GM19372 (cell line): ENCODE measurements around the gene UQCR10.

Experiments
- ATAC-seq: cut with Tn5 transposase; IDR thresholded peaks from one replicate; pipeline ENCODE4 v1.9.1; 2021; ENCODE audit warnings: mild to moderate bottlenecking, low read depth, moderate library complexity; ENCODE audit not compliant: unreplicated experiment

UQCR10 gene

DNA sequence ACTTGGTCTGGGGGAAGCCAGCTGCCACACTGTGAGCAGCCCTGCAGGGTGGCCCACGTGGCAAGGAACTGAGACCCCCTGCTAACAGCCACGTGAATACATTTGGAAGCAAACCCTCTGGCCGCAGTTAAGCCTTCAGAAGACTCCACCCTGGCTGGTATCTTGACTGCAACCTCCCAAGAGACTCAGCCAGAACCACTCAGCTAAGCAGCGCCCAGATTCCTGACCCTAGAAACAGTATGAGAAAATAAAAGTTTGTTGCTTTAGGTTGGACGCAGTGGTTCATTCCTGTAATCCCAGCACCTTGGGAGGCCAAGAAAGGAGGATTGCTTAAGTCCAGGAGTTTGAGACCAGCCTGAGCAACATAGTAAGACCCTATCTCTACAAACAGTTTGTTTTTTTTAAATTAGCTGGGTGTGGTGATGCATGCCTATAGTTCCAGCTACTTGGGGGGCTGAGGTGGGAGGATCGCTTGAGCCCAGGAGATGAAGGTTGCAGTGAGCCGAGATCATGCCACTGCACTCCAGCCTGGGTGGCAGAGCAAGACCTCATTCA lies 9.0 kb upstream of the UQCR10 start:
- no peak for ATAC-seq

DNA sequence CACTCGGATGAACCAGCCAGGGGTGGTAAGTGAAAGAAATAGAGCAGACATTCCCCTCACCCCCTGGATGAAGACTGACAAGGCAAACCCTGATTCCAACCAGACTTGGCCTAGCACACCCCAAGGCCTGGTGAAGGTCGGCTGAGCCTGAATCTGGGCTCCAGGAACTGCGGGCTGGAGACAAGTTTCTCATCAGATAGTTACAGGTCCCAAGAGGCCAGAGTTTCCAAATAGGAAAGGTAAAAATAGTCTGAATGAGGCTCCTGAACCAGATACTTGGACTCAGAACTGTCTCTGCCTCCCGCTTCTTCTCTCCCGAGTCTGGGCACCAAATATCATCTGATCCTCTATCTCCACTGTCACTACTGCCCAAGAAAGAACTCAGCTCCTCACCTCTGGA lies 8.2 kb upstream of the UQCR10 start:
- ATAC-seq = no peak

DNA sequence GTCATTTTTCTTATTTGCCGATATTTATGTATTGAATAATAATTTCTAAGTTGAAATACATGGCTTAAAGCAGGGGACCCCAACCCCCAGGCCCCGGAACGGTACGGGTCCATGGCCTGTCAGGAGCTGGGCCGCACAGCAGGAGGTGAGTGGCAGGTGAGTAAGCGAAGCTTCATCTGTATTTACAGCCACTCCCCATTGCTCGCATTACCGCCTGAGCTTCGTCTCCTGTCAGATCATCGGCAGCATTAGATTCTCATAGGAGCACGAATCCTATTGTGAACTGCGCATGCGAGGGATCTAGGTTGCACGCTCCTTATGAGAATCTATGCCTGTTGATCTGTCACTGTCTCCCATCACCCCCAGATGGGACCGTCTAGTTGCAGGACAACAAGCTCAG lies 4.9 kb upstream of the UQCR10 start:
- no peak for ATAC-seq

DNA sequence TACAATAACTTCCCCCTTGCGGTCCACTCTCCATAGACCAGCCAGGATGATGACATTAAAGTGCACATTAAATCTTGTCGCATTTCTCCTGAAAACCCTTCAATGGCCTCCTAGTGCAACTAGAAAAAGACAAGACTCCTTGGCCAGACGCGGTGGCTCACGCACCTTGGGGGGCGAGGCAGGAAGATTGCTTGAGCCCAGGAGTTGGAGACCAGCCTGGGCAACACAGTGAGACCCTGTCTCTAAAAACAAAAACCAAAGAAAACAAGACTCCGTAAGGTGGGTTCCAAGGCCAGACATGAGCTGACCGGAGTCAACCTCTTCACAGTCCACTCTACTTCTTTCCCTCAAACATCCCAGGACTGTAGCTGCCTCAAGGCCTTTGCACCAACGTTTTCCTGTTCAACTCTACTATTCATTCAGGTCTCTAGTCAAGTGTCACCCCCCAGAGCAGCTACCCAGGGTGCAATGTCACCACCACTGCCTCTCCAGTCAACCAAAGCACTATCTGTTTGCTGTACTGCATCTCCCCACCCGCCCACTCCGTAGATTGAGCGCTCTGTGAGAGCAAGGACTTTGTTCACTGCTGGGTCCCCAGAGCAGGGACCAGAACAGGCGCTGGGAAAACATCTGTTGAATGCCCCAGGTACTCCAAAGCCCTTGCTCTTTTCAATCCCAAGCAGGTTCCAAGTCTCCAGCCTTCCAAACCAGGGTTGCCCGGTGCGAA lies 1.1 kb upstream of the UQCR10 start:
- ATAC-seq = no peak

DNA sequence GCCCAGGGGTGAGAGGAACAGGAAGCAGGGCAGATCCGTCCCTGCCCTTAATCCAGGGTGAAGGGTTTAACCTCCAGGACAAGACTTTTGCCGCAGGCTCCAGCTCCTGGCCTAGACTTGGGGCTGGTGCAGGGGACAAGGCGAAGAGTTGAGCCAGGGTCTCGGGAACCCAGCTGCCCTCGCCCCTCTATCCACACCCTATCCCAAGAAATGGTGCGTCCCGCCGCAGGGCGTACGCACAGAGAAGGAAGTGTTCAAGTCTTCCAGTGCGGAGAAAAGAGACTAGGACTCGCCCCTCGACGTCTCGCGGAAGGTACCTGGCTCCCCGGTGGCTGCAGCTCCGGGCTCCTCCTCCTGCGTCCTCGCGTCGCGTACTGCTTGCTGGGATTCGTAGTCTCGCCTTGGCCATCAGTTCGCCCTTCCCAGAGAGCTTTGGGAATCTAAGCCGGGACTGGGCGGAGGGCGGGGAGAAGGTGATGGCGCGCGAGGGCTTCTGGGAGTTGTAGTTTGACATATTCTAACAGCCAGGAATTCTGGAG lies 468 bp upstream of the UQCR10 start, which contains the start of gene ZMAT5:
Gene ZMAT5, minus strand, starts transcription at position 376 of the 539 bp plus-strand sequence. CDS start 18,463 bp downstream, outside the sequence.
- peak; percentile 85 for ATAC-seq

DNA sequence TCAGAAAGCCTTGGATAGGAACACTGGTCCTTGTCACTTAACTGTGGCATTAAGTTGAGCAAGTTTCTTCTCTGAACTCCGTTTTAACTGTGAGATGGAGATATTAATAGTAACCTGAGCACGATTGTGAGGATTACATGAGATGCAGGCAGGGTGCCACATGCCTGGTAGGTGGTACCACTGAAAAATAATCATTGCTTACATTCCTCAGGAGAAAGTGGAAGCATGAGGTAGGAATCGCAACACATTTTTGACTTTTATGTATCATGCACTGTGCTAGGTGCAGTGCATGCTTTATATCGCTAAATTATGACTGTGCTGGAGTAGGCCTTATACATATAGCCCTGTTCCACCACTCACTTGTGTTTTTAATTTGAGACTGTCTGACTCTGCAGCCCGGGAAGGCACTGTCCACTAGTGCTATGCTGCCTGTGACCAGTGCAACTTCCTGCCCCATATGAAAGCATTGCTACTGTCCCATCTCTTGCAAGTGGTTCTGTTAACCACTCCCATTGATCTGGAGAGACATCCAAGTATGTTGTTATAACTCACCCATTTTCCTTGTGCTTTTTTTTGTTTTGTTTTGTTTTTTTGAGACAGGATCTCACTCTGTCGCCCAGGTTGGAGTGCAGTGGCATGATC lies 1.0 kb downstream of the UQCR10 start:
- ATAC-seq = no peak

DNA sequence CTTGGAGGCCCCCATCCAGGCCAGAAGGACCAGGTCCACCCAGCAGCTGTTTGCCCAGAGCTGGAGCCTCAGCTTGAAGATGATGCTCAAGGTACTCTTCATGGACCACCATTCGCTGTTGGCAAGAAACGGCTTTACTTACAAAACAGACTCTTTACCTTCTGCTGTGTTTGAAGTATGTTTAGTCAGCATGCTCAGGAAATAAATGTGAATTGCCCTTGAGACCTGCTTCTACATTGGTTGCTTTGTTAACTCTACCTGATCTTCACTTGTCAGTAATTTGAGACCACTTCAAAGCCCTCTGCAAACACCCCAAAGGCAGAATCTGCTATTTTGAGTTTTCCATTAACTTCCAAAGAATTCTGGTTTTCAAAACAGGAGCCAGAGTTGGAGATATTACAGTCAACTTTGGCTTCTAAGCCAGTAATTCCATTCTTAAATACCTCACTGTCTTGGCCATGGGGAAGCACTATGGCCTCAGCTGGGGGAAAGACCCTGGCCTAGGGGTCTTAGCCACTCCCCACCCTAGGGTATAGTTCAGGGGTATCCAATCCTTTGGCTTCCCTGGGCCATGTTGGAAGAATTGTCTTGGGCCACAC lies 2.7 kb downstream of the UQCR10 start:
- no peak for ATAC-seq

DNA sequence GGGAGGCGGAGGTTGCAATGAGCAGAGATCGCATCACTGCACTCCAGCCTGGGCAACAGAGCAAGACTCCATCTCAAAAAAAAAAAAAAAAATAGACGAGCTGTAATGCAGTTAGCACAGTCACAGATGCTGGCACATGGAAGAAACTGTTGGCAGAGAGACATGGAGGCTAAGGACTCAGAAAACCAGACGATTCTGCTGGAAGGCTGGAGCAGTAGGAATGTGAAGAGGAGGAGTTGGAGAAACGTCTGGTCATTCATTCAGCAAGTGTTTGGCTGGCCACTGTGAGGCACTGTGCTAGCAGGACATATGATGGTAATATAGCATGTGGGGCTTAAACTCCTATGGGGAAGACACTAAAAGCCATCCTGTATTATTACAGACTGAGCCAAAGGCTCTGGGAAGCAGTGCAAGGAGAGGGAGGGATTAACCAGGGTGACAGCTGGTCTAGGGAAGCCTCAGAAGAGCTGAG lies 5.0 kb downstream of the UQCR10 start:
- ATAC-seq = no peak

DNA sequence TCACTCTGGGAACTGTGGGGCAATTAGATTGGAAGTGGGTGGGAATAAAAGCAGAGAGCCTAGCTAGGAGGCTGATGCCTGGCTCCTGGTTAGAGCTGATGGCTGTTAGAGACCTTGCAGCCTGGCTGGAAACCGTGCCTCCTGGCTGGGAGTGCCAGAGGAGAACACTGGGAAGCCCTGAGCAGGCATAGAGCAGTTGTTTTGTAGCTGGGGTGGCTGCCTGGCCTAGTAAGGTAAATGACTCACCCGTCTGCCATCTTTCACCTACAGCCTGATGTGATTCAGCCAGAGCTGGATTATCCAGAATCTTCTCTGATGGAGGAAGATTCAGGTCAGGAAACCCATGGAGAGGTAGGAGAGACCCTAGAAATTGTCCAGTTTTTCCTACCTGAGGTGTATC lies 6.1 kb downstream of the UQCR10 start:
- no peak for ATAC-seq

DNA sequence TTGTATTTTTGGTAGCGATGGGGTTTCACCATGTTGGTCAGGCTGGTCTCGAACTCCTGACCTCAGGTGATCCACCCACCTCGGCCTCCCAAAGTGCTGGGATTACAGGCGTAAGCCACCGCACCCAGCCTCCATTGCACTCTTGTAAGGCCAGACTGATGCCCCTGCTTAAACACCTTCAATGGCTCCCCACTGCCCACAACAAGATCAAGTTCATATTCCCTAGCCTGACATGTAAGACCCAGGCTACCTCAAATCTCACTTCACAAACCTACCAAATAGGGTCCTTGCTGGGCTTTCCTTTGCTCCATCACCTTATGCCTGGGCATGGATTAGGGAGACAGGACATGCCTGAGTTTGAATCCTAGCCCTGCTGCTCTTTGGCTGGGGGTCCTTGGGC lies 13.1 kb downstream of the UQCR10 start:
- no peak for ATAC-seq

DNA sequence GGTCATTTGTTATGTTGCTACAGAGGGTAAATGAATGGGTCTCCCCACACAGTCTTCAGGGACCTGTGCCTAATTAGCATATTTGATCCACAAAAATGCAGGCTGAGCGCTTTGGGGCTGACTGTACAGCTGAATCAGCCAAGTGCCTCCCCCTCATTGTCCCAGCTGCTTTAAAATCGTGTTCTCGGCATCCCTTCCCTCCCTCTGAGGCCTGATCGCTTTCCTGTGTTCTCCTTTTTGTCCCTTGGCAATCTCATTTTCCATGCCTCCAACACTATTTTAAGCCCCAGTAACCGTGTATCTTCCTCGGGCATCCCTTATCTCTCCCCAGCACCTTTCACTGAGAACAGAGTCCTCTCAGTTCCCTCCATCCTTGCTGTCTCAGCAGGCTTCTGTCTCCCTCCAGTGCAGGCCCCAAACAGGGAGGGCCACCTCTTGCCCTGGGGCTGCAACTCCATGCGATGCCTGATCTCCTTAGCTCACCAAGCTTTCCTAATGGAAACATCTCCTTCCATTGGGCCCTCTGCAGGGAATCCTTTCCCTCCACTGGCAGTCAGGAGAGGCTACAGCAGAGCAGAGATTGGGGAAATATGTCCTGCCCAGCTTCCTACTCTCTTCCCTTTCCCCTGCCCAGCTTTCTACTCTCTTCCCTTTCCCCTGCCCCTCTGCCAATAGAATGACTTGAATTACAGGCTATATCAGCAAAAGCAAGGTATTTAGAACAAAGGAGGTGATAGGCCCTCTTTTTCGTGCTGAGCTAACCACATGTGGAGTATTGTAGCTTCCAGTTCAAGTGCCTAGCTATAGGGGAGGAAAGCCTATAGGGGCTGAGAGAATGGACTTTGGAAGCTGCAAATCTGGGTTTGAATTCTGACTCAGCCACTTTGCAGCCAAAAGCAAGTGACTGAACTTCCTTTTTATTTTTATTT lies 13.8 kb downstream of the UQCR10 start:
- ATAC-seq = no peak

DNA sequence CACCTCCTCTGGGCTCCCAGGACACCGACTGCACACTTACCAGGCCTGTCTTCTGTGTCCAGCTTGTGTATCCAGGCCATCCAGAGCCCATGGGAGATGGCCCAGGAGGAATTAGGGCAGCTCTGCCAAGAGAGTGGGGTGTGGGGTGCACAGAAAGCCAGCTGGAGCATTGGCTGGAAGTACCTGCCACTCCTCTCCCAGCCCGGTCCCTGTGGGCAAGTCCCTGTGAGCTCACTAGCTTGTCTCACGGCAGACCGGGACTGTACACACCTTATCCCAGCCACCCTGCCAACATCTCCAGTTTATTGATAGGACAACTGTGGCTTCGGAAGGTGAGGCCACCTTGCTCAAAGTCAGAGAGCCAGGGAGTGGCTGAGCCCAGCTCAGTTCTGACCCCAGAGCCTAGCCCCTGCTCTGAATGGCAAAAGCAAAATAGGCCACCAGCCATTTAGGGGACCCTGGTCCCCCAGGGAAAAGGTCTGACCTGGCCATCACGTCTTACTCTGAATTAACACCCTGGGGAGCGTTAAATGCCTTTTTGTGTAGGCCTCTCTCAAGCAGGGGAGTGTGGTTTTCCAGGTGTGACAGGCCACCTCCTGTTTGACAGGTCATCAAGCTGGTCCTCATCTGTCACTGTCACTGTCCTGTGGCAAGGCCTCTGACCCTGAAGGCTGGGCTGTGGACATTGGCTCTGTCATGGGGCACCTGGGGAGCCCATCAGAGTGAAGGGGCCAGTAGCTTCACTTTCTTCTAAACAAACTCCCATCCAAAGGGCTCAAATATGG lies 15.1 kb downstream of the UQCR10 start:
- ATAC-seq = no peak

DNA sequence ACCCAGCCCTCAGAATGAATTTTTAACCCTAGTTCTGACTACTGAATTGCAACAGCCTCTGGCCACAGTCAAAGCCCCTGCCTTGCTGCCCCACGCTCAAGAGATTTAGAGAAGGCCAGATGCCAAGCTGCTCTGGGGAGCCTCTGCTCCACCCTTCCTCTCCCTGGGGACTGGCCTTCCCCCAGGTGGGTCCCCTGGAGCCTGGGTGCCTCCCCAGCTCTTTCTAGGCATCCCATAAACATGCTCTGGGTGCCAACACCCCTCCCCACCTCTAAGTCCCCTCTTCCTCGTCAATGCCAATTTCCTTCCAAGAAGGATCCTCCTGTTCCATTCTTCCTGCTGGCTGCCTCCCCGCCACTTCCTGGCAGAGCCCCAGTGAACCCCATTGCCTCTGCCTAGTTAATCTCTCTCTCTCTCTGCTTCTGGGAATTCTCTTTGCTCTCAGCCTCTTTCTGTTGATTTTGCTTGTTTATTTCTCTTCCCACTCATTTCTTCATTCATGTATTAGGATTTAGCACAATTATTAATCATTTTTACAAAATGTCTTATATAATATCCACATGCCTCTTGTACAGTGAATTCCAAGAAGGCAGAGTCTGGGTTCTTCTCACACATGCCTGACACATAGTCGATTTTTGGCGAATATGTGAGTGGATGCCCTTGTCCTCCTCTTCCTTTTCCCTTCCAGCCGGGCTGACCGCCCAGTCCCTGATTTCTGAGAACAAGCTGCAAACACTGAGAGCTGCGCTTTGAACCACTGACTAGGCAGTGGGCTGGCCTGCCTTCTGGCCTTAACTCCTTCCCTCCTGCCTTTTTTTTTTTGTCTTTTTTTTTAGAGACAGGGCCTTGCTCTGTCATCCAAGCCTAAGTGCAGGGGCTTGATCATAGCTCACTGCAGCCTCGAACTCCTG lies 17.5 kb downstream of the UQCR10 start:
- ATAC-seq = no peak

DNA sequence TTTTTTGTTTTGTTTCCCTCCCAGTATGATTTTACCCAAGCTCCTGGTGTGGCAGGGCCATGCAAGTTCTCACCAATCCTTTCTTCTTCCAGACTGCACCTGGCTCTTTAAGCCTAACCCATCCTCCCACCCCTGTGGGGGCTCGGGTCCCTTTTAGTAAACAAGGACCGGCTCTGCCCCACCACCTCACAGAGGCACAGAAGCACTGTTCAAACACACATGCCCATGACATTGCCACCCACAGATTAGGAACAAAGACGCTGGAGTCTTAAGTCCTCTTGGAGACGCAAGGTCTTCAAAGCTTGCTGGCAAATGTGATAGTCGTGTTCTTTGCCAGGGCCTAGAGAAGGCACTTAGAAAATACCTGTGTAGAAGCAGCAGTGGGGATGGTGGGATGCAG lies 18.9 kb downstream of the UQCR10 start:
- no peak for ATAC-seq

DNA sequence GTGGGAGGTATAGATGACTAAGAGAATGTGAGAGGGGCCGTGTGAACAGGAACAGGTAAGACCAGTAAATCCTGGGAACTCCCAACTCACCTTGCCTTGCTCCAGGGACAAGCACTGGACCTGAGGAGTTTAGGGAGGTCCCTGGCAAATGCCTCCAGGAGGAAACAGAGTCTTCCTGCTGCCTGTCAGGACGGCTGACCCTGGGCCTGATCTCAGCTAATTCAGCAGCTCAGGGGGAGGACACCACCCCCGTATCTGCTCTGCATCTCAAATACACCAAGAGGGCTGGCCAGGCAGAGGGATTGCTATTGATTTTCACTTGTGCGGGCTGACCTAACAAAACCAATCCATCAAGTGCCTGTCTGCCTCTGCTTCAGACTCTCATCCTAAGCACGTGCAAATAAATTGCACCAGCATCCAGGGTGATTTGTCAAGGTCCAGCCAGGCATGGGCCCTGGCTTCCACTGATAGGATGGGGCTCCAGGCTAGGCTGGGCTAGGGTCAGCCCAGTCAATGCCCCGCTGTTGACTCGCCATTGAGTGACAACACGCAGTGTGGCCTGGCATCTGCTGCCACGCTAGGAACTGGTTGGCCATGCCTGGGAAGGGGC lies 20.3 kb downstream of the UQCR10 start:
- ATAC-seq = no peak

DNA sequence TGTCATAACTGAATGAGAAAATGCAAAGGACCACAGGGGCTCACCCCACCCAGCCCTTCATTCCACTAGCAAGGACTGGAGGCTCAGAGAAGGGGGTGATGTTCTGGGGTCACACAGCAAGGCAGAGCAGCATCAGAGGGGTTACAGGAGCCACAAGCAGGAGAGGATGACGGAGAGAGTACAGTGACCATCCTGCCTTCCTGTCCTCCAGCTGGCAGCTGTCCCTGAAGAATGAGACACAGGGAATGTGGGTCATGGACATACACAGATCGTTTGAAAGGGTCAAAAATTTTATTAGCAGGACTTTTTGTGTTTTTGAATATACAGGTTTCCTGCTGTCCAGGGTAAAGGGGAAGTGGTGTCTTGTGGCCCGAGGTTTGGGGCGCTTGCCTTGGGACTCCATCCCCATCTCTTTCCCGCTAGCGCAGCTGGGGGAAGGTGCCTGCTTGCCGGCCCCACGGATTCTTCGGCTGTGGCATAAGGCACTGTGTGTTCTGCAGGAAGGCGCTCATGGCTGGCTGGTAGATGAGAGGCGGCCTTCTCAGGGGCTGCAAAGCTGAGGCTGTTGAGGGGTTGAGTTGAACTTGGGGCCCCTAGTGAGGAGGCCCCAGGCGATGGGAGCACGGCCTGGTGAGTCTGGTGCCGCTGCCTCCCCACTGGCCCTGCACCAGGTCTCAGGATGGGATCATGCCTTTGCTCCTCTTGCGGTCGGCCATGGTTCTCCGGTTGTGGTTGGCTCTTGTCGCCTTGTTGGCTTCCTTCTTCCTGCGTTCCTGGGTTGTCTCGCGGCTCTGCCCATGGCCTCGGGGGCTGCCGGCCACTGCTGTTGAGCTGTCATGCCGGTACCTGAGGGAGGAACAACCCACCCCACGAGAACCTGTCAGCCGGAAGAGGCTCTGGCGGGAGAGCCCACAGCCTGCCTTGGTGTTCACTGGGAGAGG lies 21.4 kb downstream of the UQCR10 start:
- ATAC-seq = no peak

DNA sequence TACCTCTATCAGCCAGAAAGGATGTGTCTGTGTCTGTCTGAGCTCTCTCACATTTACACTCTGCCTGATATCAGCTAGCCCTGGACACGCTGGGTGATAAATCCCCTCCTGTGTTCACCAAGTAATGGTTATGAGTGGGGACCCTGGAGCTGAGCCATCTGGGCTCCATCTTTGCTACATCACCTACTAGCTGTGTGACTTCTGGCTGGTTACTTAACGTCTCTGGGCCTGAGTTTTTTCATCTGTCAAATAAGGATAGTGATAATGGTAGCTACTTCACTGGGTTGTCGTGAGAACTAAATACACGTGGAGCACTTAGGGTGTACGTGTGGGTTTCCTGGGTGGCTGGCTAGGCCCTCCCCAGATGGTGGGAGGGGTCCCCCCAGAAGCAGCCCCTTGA lies 22.9 kb downstream of the UQCR10 start:
- ATAC-seq = no peak
